SK-N-SH treated with all-trans-retinoic acid at 6 μM for 48 hours (cell line): ENCODE measurements around the gene PDLIM4.

Experiments
- ARNTL ChIP-seq: fragments of 450-650 bp; formaldehyde crosslinking; IDR thresholded peaks from 2 replicates; pipeline ENCODE4 v1.5.0; 2020; ENCODE audit warnings: low read depth, mild to moderate bottlenecking, moderate library complexity, borderline replicate concordance
- CSDC2 ChIP-seq: fragments of 250-450 bp; sonication (Bioruptor Pico); IDR thresholded peaks from 2 replicates; pipeline ENCODE4 v1.5.0; 2020; ENCODE audit warnings: mild to moderate bottlenecking, moderate library complexity
- GLIS3 ChIP-seq: fragments of 250-450 bp; sonication (Bioruptor Pico); IDR thresholded peaks from 2 replicates; pipeline ENCODE4 v1.5.0; 2020; ENCODE audit warnings: mild to moderate bottlenecking, moderate library complexity
- ISL1 ChIP-seq: fragments of 250-450 bp; sonication (Bioruptor Pico); IDR thresholded peaks from 2 replicates; pipeline ENCODE4 v2.1.2; 2022; ENCODE audit warnings: mild to moderate bottlenecking, moderate library complexity
- TCF4 ChIP-seq: fragments of 250-450 bp; sonication (Bioruptor Pico); IDR thresholded peaks from 2 replicates; pipeline ENCODE4 v1.8.0; 2021; ENCODE audit warnings: mild to moderate bottlenecking, moderate library complexity, borderline replicate concordance
- TSHZ2 ChIP-seq: fragments of 250-450 bp; sonication (Bioruptor Pico); IDR thresholded peaks from 2 replicates; pipeline ENCODE4 v1.5.0; 2020; ENCODE audit warnings: mild to moderate bottlenecking, moderate library complexity
- ZFP3 ChIP-seq: fragments of 250-450 bp; sonication (Bioruptor Pico); IDR thresholded peaks from 2 replicates; pipeline ENCODE4 v1.5.0; 2020; ENCODE audit warnings: mild to moderate bottlenecking, moderate library complexity
- ZNF70 ChIP-seq: fragments of 450-650 bp; formaldehyde crosslinking; IDR thresholded peaks from 2 replicates; pipeline ENCODE4 v1.5.0; 2020; ENCODE audit warnings: mild to moderate bottlenecking, moderate library complexity
- ZNF8 ChIP-seq: fragments of 450-650 bp; formaldehyde crosslinking; IDR thresholded peaks from 2 replicates; pipeline ENCODE4 v1.5.0; 2020; ENCODE audit warnings: mild to moderate bottlenecking, moderate library complexity
- TF ChIP-seq, protein P1 (sequence below): fragments of 250-450 bp; sonication (Bioruptor Pico); IDR thresholded peaks from 2 replicates; pipeline ENCODE4 v1.5.1; 2020; ENCODE audit warnings: low read depth, mild to moderate bottlenecking, moderate library complexity

- TF ChIP-seq ZNF70 (CRISPR knock-in tag), result no peak
- no peak for TF ChIP-seq GLIS3 (CRISPR knock-in tag)
- no peak for TF ChIP-seq ISL1 (CRISPR knock-in tag)
- TF ChIP-seq ZFP3 (CRISPR knock-in tag), result no peak
- no peak for TF ChIP-seq CSDC2 (CRISPR knock-in tag)
- TF ChIP-seq ZNF8 (CRISPR knock-in tag), result no peak
- no peak for TF ChIP-seq ARNTL (CRISPR knock-in tag)
- TF ChIP-seq, protein P1, sequence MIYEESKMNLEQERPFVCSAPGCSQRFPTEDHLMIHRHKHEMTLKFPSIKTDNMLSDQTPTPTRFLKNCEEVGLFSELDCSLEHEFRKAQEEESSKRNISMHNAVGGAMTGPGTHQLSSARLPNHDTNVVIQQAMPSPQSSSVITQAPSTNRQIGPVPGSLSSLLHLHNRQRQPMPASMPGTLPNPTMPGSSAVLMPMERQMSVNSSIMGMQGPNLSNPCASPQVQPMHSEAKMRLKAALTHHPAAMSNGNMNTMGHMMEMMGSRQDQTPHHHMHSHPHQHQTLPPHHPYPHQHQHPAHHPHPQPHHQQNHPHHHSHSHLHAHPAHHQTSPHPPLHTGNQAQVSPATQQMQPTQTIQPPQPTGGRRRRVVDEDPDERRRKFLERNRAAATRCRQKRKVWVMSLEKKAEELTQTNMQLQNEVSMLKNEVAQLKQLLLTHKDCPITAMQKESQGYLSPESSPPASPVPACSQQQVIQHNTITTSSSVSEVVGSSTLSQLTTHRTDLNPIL, result no peak
- no peak for TF ChIP-seq TCF4
- no peak for TF ChIP-seq TSHZ2 (CRISPR knock-in tag)
These were observed 9.3 kb downstream of the PDLIM4 start for GRCh38 chr5:132266836-132267160.
